Measurements from ENCODE around the gene SOX8. TPM values are rescaled to one million over a fixed set of nuclear protein-coding genes. Genes with fewer than 3 reads are reported as not detected.

The SOX8 gene
- total and polyA plus RNA-seq, 8 donors = 0.54 to 5.5 (median 0.83) TPM

DNA sequence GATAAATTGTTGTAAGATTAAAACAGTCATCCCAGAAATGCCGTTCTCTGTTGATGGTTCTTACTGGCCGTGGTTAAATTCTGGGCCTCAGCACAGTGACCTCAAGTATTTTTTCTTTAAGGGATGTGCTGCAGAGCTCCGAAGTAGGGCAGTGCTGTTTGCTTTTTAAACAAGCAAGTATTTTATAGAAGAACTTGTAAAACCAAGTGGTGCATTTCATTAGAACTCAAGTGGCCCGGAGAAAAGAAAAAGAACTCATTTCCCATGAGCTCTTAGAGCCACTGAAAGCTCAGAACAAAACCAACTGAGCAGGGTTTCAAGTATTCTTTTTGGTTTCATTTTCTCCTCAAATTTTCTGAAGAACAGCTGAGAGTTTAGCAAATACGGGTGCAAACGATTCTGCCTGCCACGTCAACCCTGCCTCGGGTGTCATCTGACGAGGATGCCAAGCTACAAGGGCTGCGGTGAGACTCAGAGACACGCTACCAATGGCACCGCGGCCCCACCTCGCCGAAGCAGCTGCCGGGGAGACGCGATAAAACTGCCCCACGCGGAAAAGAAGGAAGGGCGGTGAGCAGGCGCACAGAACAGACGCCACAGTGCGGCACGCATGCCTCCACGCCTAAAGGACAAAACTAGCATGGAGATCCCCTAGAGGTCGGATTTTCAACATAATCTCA, 17.1 kb upstream of the SOX8 start:
- TF ChIP-seq CTCF (IDR thresholded peaks at IDR 0.05) = no peak
- FAIRE-seq (no peak), DNase-seq (no peak), ATAC-seq (no peak)
- Histone ChIP-seq H3K4me3 (no peak overlapping the region), H3K36me3 (no peaks in the 10 kb centered on the region), H3K27ac (no peak overlapping the region), H3K4me1 (peaks cover 0 to 2% (median 2%) of the 10 kb centered on the region in 3 donors), H3K9me3 (no peaks in the 10 kb centered on the region), H3K27me3 (no peaks in the 10 kb centered on the region)
- WGBS, 2 donors = 86 to 92% methylated on average over 27 of the region's 27 CpGs
- intact Hi-C loops (cut with DNase I) = no loop called here

DNA sequence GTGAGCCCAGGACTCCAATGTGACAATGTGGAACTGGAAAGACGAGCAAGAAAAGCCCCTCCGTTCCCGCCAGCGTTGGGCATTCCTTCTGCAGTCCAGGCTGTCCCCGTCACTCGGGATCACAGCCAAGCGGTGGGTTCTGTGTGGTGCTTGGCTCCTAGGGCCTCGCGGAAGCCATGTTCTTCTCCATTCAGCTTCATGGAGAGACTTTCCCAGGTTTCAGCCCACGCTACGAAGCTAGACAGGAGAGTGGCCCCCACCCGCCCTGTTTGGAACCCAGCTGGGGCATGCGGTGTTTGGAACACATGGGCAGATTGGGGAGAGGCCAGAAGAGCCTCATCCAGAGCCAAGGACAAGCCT, 16.6 kb upstream of the SOX8 start:
- no peaks in the 10 kb centered on the region for H3K27me3 ChIP-seq
- H3K4me1 ChIP-seq = peaks cover 0 to 7% (median 6%) of the 10 kb centered on the region in 3 donors
- FAIRE-seq = no peak
- WGBS, 2 donors = 96 to 98% methylated on average over 13 of the region's 13 CpGs
- no peak overlapping the region for H3K27ac ChIP-seq
- no peaks in the 10 kb centered on the region for H3K36me3 ChIP-seq
- H3K4me3 ChIP-seq = no peak overlapping the region
- TF ChIP-seq CTCF (IDR thresholded peaks at IDR 0.05) = no peak
- ATAC-seq = no peak
- intact Hi-C loops (cut with DNase I) = no loop called here
- no peak for DNase-seq
- no peaks in the 10 kb centered on the region for H3K9me3 ChIP-seq

DNA sequence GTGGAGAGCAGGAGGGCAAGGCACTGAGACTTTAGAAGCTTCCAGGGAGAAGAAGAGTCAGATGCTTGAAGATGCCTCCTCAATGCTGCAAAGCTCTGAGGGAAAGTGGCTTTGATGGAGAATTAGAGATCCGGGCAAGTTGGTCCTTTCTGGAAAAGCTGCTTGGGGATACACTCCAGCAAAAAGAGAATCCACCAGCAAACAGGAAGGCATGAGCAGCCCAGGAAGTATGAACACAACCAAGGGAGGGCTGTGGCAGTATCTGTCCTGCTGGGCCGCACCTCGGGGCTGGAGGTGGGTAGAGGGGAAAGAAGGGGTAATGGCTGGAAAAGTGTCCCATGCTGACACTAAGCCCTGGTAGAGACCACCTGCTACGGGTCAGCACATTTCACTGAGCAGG, 16.1 kb upstream of the SOX8 start:
- Histone ChIP-seq H3K4me1 (peaks cover 0 to 7% (median 7%) of the 10 kb centered on the region in 3 donors), H3K27me3 (no peaks in the 10 kb centered on the region), H3K4me3 (no peak overlapping the region), H3K36me3 (no peaks in the 10 kb centered on the region), H3K27ac (no peak overlapping the region), H3K9me3 (no peaks in the 10 kb centered on the region)
- 96 to 98% methylated on average over 4 of the region's 4 CpGs for WGBS, 2 donors
- TF ChIP-seq CTCF (IDR thresholded peaks at IDR 0.05) = no peak
- no peak for DNase-seq
- FAIRE-seq = no peak
- no peak for ATAC-seq
- intact Hi-C loops (cut with DNase I) = no loop called here

- Histone ChIP-seq H3K27me3 (no peaks in the 10 kb centered on the region), H3K4me3 (no peak overlapping the region), H3K4me1 (peaks cover 0 to 7% (median 7%) of the 10 kb centered on the region in 3 donors), H3K27ac (no peak overlapping the region), H3K36me3 (no peaks in the 10 kb centered on the region), H3K9me3 (no peaks in the 10 kb centered on the region)
- intact Hi-C loops (cut with DNase I) = no loop called here
- FAIRE-seq (no peak), DNase-seq (no peak), ATAC-seq (no peak)
- no peak for TF ChIP-seq CTCF (IDR thresholded peaks at IDR 0.05)
- 94 to 96% methylated on average over 17 to 18 of the region's 18 CpGs for WGBS, 2 donors
Observed at GRCh38 chr16:966035-966434, 15.5 kb upstream of the SOX8 start.

DNA sequence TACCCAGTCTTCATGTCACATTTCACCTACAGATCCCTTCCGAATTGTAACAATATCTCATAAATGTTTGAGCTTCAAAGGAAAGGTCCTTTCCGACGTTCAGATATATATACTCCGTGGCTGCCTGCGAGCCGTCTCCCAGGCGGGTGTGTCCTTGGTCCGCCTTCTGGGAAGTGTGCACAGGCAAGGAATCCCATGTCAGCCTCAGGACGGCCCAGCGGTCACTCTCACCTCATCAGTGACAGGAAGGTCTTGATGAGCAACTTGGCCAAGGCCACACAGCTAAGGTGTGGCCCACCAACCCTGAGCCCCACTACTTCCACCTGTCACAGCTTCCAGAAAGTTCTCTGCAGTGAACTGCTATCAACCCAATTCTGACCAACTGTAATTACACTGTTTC, 15.1 kb upstream of the SOX8 start:
- TF ChIP-seq CTCF (IDR thresholded peaks at IDR 0.05) = no peak
- no peak overlapping the region for H3K4me3 ChIP-seq
- H3K27ac ChIP-seq = no peak overlapping the region
- ATAC-seq = no peak
- intact Hi-C loops (cut with DNase I) = no loop called here
- H3K27me3 ChIP-seq = no peaks in the 10 kb centered on the region
- FAIRE-seq = no peak
- H3K36me3 ChIP-seq = no peaks in the 10 kb centered on the region
- peaks cover 0 to 9% (median 7%) of the 10 kb centered on the region in 3 donors for H3K4me1 ChIP-seq
- H3K9me3 ChIP-seq = no peaks in the 10 kb centered on the region
- WGBS, 2 donors = 96 to 99% methylated on average over 10 of the region's 10 CpGs
- DNase-seq = no peak
